Lower leg skin (tissue), 3 donors: ENCODE measurements around the gene SLC30A9.

Experiments used
- CTCF ChIP-seq, 3 donors: fragments of 450-650 bp; IDR thresholded peaks; one replicate each; pipeline ENCODE4 v1.5.1; 2016; ENCODE audit warnings: antibody characterized with exemption in 3 of 3, mild to moderate bottlenecking in 3 of 3, moderate library complexity in 2 of 3
- POLR2A ChIP-seq, 2 donors: fragments of 450-650 bp; IDR thresholded peaks; one replicate each; pipeline ENCODE4 v1.6.1; 2016 to 2017; ENCODE audit warnings: antibody characterized with exemption in 2 of 2, mild to moderate bottlenecking in 1 of 2, moderate library complexity in 1 of 2

GRCh38 chr4:41981456-41981855, 8.9 kb upstream of the SLC30A9 start, which contains the start of gene DCAF4L1:
- TF ChIP-seq CTCF (IDR thresholded peaks at IDR 0.05) (no peak), POLR2A (IDR thresholded peaks at IDR 0.05) (no peak)
